AG10803 (cell line): ENCODE measurements around the gene NOP56.

ENCODE experiments used
- DNase-seq: peaks from one replicate; pipeline ENCODE4 v3.0.0; 2010; ENCODE audit warnings: low read depth
- H3K4me3 ChIP-seq: 2 replicates; pipeline ENCODE4 v1.5.1; 2011; ENCODE audit warnings: mild to moderate bottlenecking, low read length, control low read depth
- CTCF ChIP-seq: conservative IDR thresholded peaks from 2 replicates; pipeline ENCODE4 v1.5.1; 2011; ENCODE audit warnings: mild to moderate bottlenecking, low read length, control low read depth, inconsistent platforms

NOP56 gene

GRCh38 chr20:2703716-2704475 lies 51.5 kb downstream of the NOP56 start:
- DNase-seq = no peak
- H3K4me3 ChIP-seq = no peak overlapping the region
- no peak for TF ChIP-seq CTCF

- DNase-seq = no peak
- no peak overlapping the region for H3K4me3 ChIP-seq
These were observed 53.7 kb downstream of the NOP56 start for GRCh38 chr20:2705931-2706645.

GRCh38 chr20:2706688-2707352 lies 54.4 kb downstream of the NOP56 start:
- TF ChIP-seq CTCF = no peak
- H3K4me3 ChIP-seq = no peak overlapping the region
- DNase-seq = no peak

More at GRCh38 chr20:2705931-2706645, 53.7 kb downstream of the NOP56 start:
- TF ChIP-seq CTCF = no peak

- H3K4me3 ChIP-seq = no peak overlapping the region
- TF ChIP-seq CTCF = no peak
- DNase-seq = no peak
These were observed 55.1 kb downstream of the NOP56 start for GRCh38 chr20:2707353-2708072.
